GM21381 (cell line): Measurements from ENCODE around the gene PNP.
"Not testable (repeated sequence)": the region's sequence is repeated elsewhere in the genome, so short reads cannot be mapped to it uniquely, and the experiment has no call there.

Experiments
- ATAC-seq: cut with Tn5 transposase; IDR thresholded peaks from one replicate; pipeline ENCODE4 v1.9.1; 2021; ENCODE audit warnings: mild to moderate bottlenecking, moderate library complexity; ENCODE audit not compliant: unreplicated experiment

PNP gene

DNA sequence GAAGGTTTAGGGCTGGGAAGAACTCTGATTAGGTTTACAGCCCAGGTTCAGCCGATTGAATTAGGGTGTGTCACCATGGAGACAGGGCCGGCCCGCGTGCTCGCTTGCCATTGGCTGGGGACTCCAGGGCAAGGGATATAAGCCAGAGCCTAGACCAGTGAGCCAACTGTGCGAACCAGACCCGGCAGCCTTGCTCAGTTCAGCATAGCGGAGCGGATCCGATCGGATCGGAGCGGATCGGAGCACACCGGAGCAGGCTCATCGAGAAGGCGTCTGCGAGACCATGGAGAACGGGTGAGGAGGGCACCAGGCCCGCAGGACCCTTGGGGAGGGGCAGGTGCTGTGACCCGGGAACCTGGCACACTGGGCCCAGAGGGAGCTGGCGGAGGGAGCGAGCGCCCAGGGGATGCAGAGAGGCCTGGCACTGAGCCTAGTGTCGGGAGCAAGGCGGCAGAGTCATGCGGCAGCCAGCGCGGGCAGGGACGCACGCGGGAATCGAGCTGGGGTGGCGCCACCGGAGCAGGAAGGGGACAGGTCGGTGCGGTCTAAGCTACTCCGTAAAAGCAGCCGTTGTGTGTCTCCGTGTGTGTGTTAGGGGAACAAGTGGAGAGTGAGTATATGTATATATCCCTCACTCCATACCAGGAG lies at the start of gene PNP:
Gene PNP (plus strand): TSS at position 165 of the 648 bp plus-strand sequence. CDS start 119 bp downstream, at position 284.
- ATAC-seq, result peak; percentile 90

- no peak for ATAC-seq
Measured at GRCh38 chr14:20419419-20419818, 49.8 kb upstream of the PNP start.

DNA sequence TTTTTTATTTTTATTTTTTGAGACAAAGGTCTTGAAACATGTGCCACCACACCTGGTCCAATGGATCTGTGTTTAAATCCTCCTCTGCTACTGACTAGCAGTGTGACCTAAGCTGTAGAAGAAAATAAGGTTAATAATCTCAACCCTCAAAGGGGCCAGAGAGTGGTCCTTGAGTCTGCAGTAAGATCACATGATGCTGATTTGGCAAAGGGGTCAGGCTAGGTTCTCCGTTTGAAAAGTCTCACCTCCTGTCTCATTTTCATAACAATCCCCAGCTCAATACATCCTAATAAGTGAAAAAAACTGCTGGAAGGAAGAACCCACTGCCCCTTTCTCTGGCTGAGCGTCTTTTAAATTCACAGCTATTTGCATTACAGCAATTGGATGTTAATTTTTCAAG lies 47.9 kb upstream of the PNP start:
- no peak for ATAC-seq

- no peak for ATAC-seq
Measured at GRCh38 chr14:20422886-20423285, 46.3 kb upstream of the PNP start.

DNA sequence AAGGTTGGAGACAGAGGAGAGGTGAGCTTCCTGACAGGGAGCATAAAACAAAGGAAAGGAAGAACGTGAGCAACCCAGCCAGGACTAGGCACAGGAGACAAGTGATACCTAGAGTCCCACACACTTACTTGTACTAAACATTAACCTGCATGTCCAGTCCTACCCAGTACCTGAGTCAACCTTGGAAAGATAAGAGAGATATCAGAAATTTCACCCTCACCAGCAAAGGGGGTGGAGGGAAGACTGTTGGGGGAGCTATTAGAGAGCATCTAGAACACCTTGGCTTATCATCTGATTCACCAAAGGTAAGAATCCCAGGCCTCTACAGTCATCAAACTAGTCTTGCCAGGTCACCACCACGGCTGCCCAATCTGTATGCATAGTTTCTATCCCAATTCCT lies 44.4 kb upstream of the PNP start:
- ATAC-seq, result no peak

- peak; percentile 72 for ATAC-seq
Measured at GRCh38 chr14:20427231-20428009, 41.8 kb upstream of the PNP start.

- ATAC-seq, result peak; percentile 52
Measured at GRCh38 chr14:20428010-20428365, 41.2 kb upstream of the PNP start.

- no peak for ATAC-seq
Measured at GRCh38 chr14:20428802-20429201, 40.4 kb upstream of the PNP start.

DNA sequence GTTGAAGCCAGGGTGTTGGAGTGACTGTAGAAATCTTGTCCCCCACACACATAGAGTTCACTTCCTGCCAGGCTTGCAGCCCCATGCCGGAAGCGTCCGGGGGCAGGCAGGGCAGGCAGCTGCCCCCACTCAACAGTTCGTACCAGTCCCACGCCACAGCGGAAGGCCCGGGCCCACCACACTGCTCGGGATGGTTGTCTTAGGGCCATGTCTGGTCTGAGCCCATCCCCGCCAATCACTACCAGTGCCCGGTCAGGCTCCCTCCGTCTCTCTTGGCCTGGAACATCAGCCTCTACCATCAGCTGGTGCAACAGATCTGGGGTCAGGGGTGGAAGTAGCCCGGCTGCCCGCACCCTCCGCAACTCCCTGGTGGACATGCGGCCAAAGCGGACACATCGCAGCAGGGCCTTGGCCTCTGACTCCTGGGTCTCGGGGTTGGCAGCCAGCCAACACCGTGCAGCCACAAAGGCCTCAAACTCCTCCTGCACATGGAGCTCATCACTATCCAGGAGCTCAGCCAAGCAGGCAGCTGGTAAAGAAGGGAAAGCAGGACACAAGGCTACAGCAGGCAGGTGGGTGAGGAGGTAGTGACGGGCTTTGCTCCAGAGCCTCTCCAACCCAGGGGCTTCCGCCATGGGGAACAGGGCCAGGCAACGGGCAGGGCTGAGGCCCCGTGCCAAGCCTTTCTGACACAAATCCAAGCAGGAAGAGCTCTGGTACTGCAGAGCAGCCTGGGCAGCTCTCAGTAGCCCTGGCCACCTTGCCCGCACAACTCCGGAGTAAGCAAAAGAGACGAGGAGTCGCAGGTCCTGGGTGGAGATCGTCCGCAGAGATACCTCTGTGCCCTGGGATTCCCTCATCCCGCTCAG lies 39.2 kb upstream of the PNP start:
- no peak for ATAC-seq

GRCh38 chr14:20434701-20435581 lies 34.3 kb upstream of the PNP start:
- ATAC-seq, result no peak

DNA sequence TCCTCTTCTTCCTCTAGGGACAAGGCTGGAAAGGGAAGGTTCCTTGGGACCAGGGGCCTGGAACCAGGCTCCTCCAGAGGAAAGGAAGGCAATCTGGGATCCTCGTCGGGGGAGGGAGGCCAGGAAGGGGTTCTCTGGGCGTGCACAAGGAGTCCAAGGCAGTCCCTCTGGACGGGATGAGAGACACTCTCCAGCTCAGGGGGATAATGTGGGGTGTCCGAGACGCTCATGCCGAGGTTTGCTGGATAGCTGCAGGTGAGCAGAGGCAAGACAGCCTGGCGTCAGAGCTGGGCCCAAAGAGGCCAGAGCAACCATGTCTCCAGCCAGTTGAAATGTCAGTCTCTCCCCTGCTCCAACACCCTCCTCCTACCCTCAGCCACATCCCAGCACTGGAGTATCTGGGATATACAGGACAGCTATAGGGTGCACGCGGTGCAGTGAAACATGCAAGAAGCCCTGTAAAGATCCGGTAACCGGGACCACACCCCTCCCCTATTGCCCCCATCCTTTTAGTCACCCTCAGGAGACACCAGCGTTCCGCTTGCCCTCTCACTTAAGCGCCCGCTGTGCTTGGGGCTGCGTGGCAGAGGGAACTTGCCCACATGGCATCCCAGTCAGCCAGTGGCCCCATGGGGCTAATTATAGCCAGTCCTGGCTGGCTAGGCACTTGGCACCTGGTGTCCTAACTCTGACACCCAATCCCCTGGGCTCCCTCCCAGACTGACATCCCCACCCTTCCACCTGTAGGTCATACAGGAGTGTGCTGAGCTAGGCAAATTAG lies 33.4 kb upstream of the PNP start, which contains the start of gene KLHL33:
Gene KLHL33 (minus strand): TSS at position 585 of the 781 bp plus-strand sequence. CDS start 355 bp downstream, at position 230.
- ATAC-seq, result no peak

- no peak for ATAC-seq
Measured at GRCh38 chr14:20436363-20436755, 32.8 kb upstream of the PNP start.

- no peak for ATAC-seq
Measured at GRCh38 chr14:20438664-20439063, 30.5 kb upstream of the PNP start.

DNA sequence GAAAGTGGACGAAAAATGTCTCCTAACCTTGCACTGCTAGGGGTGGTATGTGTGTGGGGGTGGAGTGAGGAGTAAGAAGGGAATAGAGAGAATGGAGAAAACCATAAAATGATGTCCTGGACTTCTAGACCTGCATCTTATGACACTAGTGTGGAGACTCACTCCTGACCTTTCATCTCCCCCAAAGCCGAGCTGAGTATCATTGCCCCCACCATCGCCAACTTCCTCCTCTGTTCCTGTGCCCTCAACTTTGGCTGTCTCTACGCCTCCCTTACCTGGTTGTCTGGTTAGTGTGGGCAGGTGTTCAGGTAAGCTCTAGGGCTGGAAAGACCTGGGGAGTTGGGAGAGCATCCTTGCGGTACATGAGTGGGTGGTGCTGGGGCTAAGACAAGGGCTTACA lies 28.7 kb upstream of the PNP start:
- no peak for ATAC-seq

DNA sequence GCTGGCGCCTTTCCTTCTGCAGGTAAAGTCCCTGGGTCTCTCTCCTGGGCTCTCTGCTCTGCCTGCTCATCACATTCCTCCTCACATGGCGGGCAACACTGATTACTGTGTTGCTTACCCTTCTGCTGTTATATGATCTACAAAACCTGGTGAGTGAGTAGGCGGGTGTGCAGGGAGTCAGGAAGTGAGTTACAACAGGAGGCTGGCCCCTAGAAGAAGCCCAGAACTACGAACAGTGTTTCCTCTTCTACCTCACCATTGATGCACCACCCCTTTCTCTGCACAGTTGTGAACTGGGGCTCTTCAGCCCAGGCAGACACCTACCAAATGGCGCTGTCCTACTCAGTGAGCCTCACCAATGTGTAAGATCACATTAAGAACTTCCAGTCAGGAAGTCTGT lies 28.3 kb upstream of the PNP start:
- no peak for ATAC-seq

GRCh38 chr14:20441461-20441860 lies 27.7 kb upstream of the PNP start:
- no peak for ATAC-seq

DNA sequence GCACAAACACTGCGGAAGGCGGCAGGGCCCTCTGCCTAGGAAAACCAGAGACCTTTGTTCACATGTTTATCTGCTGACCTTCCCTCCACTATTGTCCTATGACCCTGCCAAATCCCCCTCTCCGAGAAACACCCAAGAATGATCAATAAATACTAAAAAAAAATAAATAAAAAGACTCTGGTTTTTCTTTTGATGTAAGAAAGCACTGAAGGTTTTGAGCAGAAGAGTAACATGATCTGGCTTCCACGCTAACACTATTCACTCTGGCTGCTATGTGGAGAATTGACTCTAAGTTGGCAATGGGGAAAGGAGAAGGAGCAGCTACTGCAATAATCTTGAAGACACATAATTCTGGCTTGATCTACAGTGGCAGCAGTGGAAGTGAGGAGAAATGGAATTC lies 25.6 kb upstream of the PNP start:
- ATAC-seq, result not testable (repeated sequence)

- no peak for ATAC-seq
Measured at GRCh38 chr14:20446889-20447288, 22.3 kb upstream of the PNP start.

DNA sequence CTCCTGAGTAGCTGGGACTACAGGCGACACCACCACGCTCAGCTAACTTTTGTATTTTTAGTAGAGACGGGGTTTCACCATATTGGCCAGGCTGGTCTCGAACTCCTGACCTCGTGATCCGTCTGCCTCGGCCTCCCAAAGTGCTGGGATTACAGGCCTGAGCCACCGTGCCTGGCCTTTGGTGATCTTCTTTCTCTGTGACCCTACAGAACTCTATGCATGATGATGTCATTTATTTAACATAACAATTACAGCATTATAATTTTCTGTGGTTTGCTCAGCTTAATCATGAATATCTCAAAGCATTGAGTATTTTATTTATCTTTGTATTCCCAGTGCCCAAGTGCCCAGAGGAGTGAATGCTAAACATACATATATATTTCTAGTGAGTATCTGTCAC lies 16.4 kb upstream of the PNP start:
- not testable (repeated sequence) for ATAC-seq
